Testis (tissue), 3 donors: ENCODE measurements around the gene ESPN. TPM values are rescaled to one million over a fixed set of nuclear protein-coding genes. Genes with fewer than 3 reads are reported as not detected.
"Not testable (repeated sequence)": the region's sequence is repeated elsewhere in the genome, so short reads cannot be mapped to it uniquely, and the experiment has no call there.

Experiments
- DNase-seq: peaks from one replicate; pipeline ENCODE4 v3.0.0-alpha.2; 2019
- H3K27ac ChIP-seq, 2 donors: fragments of 200-600 bp; sonication (generic); one replicate each; pipeline ENCODE4 v1.5.1; 2019
- H3K27me3 ChIP-seq: fragments of 200-600 bp; sonication (generic); one replicate; pipeline ENCODE4 v1.5.1; 2019
- H3K36me3 ChIP-seq: fragments of 200-600 bp; sonication (generic); one replicate; pipeline ENCODE4 v1.5.1; 2017; ENCODE audit warnings: low read depth; ENCODE audit errors: missing control alignments
- H3K4me1 ChIP-seq: fragments of 200-600 bp; sonication (generic); one replicate; pipeline ENCODE4 v1.5.1; 2019
- H3K4me3 ChIP-seq, 2 donors: fragments of 200-600 bp; sonication (generic); one replicate each; pipeline ENCODE4 v1.5.1; 2017 to 2019
- H3K9me3 ChIP-seq: fragments of 200-600 bp; sonication (generic); one replicate; pipeline ENCODE4 v1.5.1; 2017
- POLR2A ChIP-seq: fragments of 450-650 bp; IDR thresholded peaks from one replicate; pipeline ENCODE4 v1.6.1; 2017; ENCODE audit warnings: antibody characterized with exemption, mild to moderate bottlenecking, moderate library complexity
- WGBS, 2 donors: methylation state at CpG; one replicate each; pipeline ENCODE4 v1.1.5; 2018; 5-methylcytosine and 5-hydroxymethylcytosine counted together
- intact Hi-C: fragments of 100-400 bp; cut with DNase I; formaldehyde crosslinking; loops from one replicate; pipeline ENCODE4 v1.15.1; 2023; ENCODE audit warnings: low total_unique reads
- polyA plus RNA-seq: library from polyadenylated mRNA; stranded (reverse); fragments of 350-450 nt; fragmentation: Illumina TruSeq; extraction: RNeasy Lipid Tissue Mini Kit (QIAGEN cat#74804); gene quantifications from one replicate; pipeline ENCODE4 v1.2.3, GENCODE V29; 2014; ENCODE audit warnings: low read depth, low replicate concordance; ENCODE audit not compliant: insufficient read depth
- total RNA-seq, 2 donors: library from RNA; depleted of rRNA; stranded (reverse); fragments of >200 nt; gene quantifications; one replicate each; pipeline ENCODE4 v1.2.3, GENCODE V29; 2016
- TF ChIP-seq, protein P1 (sequence below), 3 experiments: fragments of 450-650 bp in 2 of 3; fragments of 200-600 bp in 1 of 3; sonication (generic) in 1 of 3; IDR thresholded peaks; one replicate each; pipeline ENCODE4 v1.5.1; 2016 to 2019; ENCODE audit warnings: antibody characterized with exemption in 3 of 3, mild to moderate bottlenecking in 2 of 3, moderate library complexity in 1 of 3

ESPN gene
- total and polyA plus RNA-seq, 3 donors from 2014 or later, result 270 to 404 (median 396) TPM

DNA sequence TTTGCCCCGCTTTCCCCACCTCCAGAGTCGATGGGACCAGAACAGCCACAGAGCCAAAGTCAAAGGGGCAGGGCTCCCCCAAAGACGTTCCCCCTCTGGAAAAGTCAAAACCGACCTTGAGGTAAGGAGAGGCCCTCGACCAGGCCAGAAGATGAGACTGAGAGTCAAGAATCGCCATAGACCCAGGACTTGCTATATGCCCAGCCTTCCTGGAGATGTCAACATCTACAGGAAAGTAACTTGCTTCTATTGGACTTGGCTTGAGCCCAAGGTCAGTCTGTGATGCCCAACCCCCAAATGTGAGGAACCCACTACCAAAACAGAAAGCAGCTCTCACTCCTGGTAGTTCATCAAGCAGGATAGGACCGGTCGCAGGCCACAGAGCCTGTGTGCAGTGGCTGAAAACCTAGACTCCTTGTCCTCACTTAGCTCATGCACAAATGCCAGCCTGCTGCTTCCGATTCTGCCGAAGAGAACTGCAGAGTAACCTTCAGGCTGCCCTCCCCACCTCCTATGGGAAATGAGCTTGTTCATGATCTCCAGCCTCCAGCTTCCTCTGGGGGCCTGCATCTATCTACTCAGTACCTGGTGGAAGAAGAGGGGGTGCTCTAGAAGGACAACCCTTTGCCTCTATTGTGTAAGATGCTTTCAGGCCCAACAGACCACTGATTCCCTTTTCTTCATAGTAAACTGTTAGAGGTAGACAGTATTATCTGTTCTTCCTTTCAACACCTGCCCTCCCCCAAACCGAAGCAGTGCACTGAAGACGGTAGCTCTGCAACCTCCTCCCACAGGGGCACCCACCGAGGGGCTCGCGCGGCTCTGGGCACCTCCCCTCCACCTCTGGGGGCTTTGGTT, 32.4 kb upstream of the ESPN start:
- no peaks in the 10 kb centered on the region for H3K9me3 ChIP-seq
- H3K27me3 ChIP-seq, result no peaks in the 10 kb centered on the region
- no peak for DNase-seq
- TF ChIP-seq, protein P1, sequence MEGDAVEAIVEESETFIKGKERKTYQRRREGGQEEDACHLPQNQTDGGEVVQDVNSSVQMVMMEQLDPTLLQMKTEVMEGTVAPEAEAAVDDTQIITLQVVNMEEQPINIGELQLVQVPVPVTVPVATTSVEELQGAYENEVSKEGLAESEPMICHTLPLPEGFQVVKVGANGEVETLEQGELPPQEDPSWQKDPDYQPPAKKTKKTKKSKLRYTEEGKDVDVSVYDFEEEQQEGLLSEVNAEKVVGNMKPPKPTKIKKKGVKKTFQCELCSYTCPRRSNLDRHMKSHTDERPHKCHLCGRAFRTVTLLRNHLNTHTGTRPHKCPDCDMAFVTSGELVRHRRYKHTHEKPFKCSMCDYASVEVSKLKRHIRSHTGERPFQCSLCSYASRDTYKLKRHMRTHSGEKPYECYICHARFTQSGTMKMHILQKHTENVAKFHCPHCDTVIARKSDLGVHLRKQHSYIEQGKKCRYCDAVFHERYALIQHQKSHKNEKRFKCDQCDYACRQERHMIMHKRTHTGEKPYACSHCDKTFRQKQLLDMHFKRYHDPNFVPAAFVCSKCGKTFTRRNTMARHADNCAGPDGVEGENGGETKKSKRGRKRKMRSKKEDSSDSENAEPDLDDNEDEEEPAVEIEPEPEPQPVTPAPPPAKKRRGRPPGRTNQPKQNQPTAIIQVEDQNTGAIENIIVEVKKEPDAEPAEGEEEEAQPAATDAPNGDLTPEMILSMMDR (IDR thresholded peaks at IDR 0.05), result no peak
- TF ChIP-seq POLR2A, result no peak
- peaks cover 6% of the 10 kb centered on the region for H3K4me1 ChIP-seq
- intact Hi-C loops, result no loop called here
- 30 to 39% methylated on average over 12 to 16 of the region's 16 CpGs for WGBS, 2 donors
- H3K4me3 ChIP-seq, result peak overlapping the region; percentile 74 to 75
- H3K27ac ChIP-seq, result no peak overlapping the region
- H3K36me3 ChIP-seq, result no peaks in the 10 kb centered on the region

- Histone ChIP-seq H3K4me3 (peak overlapping the region; percentile 74 to 75), H3K27ac (peak overlapping the region in 1 of 2 donors; percentile 98), H3K36me3 (no peaks in the 10 kb centered on the region), H3K4me1 (peaks cover 6% of the 10 kb centered on the region), H3K9me3 (no peaks in the 10 kb centered on the region), H3K27me3 (no peaks in the 10 kb centered on the region)
- TF ChIP-seq, protein P1 (IDR thresholded peaks at IDR 0.05), result no peak
- TF ChIP-seq POLR2A, result no peak
- intact Hi-C loops, result no loop called here
- 0 to 7% methylated on average over 3 to 64 of the region's 83 CpGs for WGBS, 2 donors
- DNase-seq, result no peak
Measured at GRCh38 chr1:6392809-6393399, 31.7 kb upstream of the ESPN start.

- peaks cover 6% of the 10 kb centered on the region for H3K4me1 ChIP-seq
- WGBS, 2 donors, result 0 to 1% methylated on average over 26 to 65 of the region's 87 CpGs
- intact Hi-C loops, result no loop called here
- peak within 1 kb of the TSS; percentile 95 to 98 for H3K27ac ChIP-seq
- H3K9me3 ChIP-seq, result no peaks in the 10 kb centered on the region
- no peak for TF ChIP-seq POLR2A
- TF ChIP-seq, protein P1 (IDR thresholded peaks at IDR 0.05), result no peak
- DNase-seq, result peak; percentile 94
- H3K4me3 ChIP-seq, result peak within 1 kb of the TSS; percentile 74 to 75
- no peaks in the 10 kb centered on the region for H3K27me3 ChIP-seq
- no peaks in the 10 kb centered on the region for H3K36me3 ChIP-seq
Measured at GRCh38 chr1:6393400-6394187, 31.0 kb upstream of the ESPN start, which contains the start of gene ACOT7. Gene ACOT7 (minus strand): TSS chr1:6393767. CDS start chr1:6393399, 368 bp downstream.

- DNase-seq, H3K4me1 ChIP-seq, intact Hi-C loops, H3K36me3 ChIP-seq, H3K4me3 ChIP-seq, H3K9me3 ChIP-seq, H3K27ac ChIP-seq, H3K27me3 ChIP-seq: not testable (repeated sequence)
- 83 to 90% methylated on average over 8 of the region's 8 CpGs for WGBS, 2 donors
Measured at GRCh38 chr1:6395130-6395529, 29.4 kb upstream of the ESPN start.

DNA sequence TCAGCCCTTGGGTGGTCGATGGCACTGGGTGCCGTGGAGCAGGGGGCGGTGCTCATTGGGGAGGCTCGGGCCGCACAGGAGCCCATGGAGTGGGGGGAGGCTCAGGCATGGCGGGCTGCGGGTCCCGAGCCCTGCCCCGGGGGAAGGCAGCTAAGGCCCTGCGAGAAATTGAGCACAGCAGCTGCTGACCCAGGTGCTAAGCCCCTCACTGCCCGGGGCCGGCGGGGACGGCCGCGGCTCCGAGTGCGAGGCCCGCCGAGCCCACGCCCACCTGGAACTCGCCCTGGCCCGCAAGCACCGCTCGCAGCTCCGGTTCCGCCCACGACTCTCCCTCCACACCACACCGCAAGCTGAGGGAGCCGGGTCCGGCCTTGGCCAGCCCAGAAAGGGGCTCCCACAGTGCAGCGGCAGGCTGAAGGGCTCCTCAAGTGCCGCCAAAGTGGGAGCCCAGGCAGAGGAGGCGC, 28.8 kb upstream of the ESPN start:
- H3K4me3 ChIP-seq, H3K36me3 ChIP-seq, DNase-seq, H3K27me3 ChIP-seq, H3K4me1 ChIP-seq, H3K27ac ChIP-seq, intact Hi-C loops, H3K9me3 ChIP-seq: not testable (repeated sequence)
- WGBS, 2 donors, result 93% methylated on average over 30 of the region's 34 CpGs; no CpG with 5 or more reads in 1 of the 2 donors
